Neural cell (in vitro differentiated cells): ENCODE results near the gene CTXND2. TPM values are rescaled to one million over a fixed set of nuclear protein-coding genes. Genes with fewer than 3 reads are reported as not detected.

Experiments
- H2AFZ ChIP-seq: fragments of 200-600, 300-800 bp; sonication (generic), shearing (Covaris generic); 2 replicates; pipeline ENCODE4 v1.6.0; 2014; ENCODE audit warnings: low read depth, mild to moderate bottlenecking, antibody characterized with exemption, low read length, moderate library complexity
- H3F3A ChIP-seq: fragments of 200-600 bp; shearing (Covaris generic); 2 replicates; pipeline ENCODE4 v1.6.1; 2016; ENCODE audit warnings: mild to moderate bottlenecking, moderate library complexity, mixed read lengths, antibody characterized with exemption, low read length; ENCODE audit not compliant: insufficient read depth, poor library complexity, severe bottlenecking
- H3K27ac ChIP-seq: fragments of 200-600, 300-800 bp; sonication (generic), shearing (Covaris generic); 2 replicates; pipeline ENCODE4 v1.5.1; 2014; ENCODE audit warnings: mild to moderate bottlenecking, low read length, moderate library complexity
- H3K27me3 ChIP-seq: fragments of 300-800, 200-600 bp; sonication (generic), shearing (Covaris generic); 2 replicates; pipeline ENCODE4 v1.6.0; 2014; ENCODE audit warnings: mild to moderate bottlenecking, low read depth, low read length, moderate library complexity; ENCODE audit not compliant: insufficient read depth
- H3K36me3 ChIP-seq: fragments of 300-800, 200-600 bp; sonication (generic), shearing (Covaris generic); 2 replicates; pipeline ENCODE4 v1.5.1; 2014; ENCODE audit warnings: mild to moderate bottlenecking, antibody characterized with exemption, low read length, moderate library complexity; ENCODE audit not compliant: insufficient read depth
- H3K4me2 ChIP-seq: fragments of 300-800, 200-600 bp; sonication (generic), shearing (Covaris generic); 2 replicates; pipeline ENCODE4 v1.6.0; 2014; ENCODE audit warnings: mild to moderate bottlenecking, low read length
- H3K4me3 ChIP-seq: fragments of 300-800, 200-600 bp; sonication (generic), shearing (Covaris generic); 2 replicates; pipeline ENCODE4 v1.5.1; 2014; ENCODE audit warnings: mild to moderate bottlenecking, low read length, moderate library complexity
- H3K79me2 ChIP-seq: fragments of 200-600 bp; shearing (Covaris generic); replicated peaks from 2 replicates; pipeline ENCODE4 v1.6.0; 2014; ENCODE audit warnings: mild to moderate bottlenecking, low read length, moderate library complexity; ENCODE audit not compliant: insufficient read depth
- H3K9ac ChIP-seq: fragments of 300-800, 200-600 bp; sonication (generic), shearing (Covaris generic); 2 replicates; pipeline ENCODE4 v1.6.1; 2016; ENCODE audit warnings: mild to moderate bottlenecking, low read length, mixed read lengths
- H3K9me2 ChIP-seq: fragments of 200-600 bp; shearing (Covaris generic); 2 replicates; pipeline ENCODE4 v1.6.1; 2016; ENCODE audit warnings: mild to moderate bottlenecking, low read length, mixed read lengths; ENCODE audit not compliant: insufficient read depth
- H3K9me3 ChIP-seq: fragments of 200-600, 300-800 bp; sonication (generic), shearing (Covaris generic); 2 replicates; pipeline ENCODE4 v1.6.1; 2016; ENCODE audit warnings: mild to moderate bottlenecking, mixed run types, low read length, moderate library complexity, mixed read lengths
- H4K20me1 ChIP-seq: fragments of 200-600 bp; shearing (Covaris generic); 2 replicates; pipeline ENCODE4 v1.6.1; 2016; ENCODE audit warnings: mild to moderate bottlenecking, mixed run types; ENCODE audit not compliant: insufficient read depth
- CTCF ChIP-seq: fragments of 450-650 bp; IDR thresholded peaks from 2 replicates; pipeline ENCODE4 v1.5.1; 2014; ENCODE audit warnings: antibody characterized with exemption, mild to moderate bottlenecking, moderate library complexity; ENCODE audit not compliant: poor library complexity, severe bottlenecking
- EP300 ChIP-seq: fragments of 450-650 bp; conservative IDR thresholded peaks from 2 replicates; pipeline ENCODE4 v1.6.1; 2014; ENCODE audit warnings: antibody characterized with exemption, mild to moderate bottlenecking, moderate library complexity; ENCODE audit not compliant: poor library complexity, severe bottlenecking
- EZH2 ChIP-seq: fragments of 200-600, 300-800 bp; shearing (Covaris generic), sonication (generic); IDR thresholded peaks from 2 replicates; pipeline ENCODE4 v1.6.1; 2014; ENCODE audit warnings: antibody characterized with exemption, low read length, borderline replicate concordance, mild to moderate bottlenecking; ENCODE audit not compliant: insufficient read depth, poor library complexity, severe bottlenecking
- MXI1 ChIP-seq: fragments of 450-650 bp; conservative IDR thresholded peaks from 2 replicates; pipeline ENCODE4 v1.6.1; 2014; ENCODE audit warnings: antibody characterized with exemption, mild to moderate bottlenecking; ENCODE audit not compliant: poor library complexity, severe bottlenecking
- POLR2AphosphoS5 ChIP-seq: IDR thresholded peaks from 2 replicates; pipeline ENCODE4 v1.6.1; 2012
- RAD21 ChIP-seq: fragments of 450-650 bp; conservative IDR thresholded peaks from 2 replicates; pipeline ENCODE4 v1.6.1; 2014; ENCODE audit warnings: antibody characterized with exemption, mild to moderate bottlenecking, moderate library complexity
- SMC3 ChIP-seq: fragments of 450-650 bp; conservative IDR thresholded peaks from 2 replicates; pipeline ENCODE4 v1.6.1; 2014; ENCODE audit warnings: antibody characterized with exemption, mild to moderate bottlenecking, moderate library complexity; ENCODE audit not compliant: poor library complexity
- TAF1 ChIP-seq: IDR thresholded peaks from 2 replicates; pipeline ENCODE4 v1.6.1; 2012; ENCODE audit warnings: low read depth
- polyA plus RNA-seq: library from polyadenylated mRNA; depleted of rRNA; stranded (reverse); fragments of >200 nt; gene quantifications from 2 replicates; pipeline ENCODE4 v1.2.3, GENCODE V29; 2014

Gene CTXND2
- polyA plus RNA-seq, 1 donor from 2014 or later, result not detected

DNA sequence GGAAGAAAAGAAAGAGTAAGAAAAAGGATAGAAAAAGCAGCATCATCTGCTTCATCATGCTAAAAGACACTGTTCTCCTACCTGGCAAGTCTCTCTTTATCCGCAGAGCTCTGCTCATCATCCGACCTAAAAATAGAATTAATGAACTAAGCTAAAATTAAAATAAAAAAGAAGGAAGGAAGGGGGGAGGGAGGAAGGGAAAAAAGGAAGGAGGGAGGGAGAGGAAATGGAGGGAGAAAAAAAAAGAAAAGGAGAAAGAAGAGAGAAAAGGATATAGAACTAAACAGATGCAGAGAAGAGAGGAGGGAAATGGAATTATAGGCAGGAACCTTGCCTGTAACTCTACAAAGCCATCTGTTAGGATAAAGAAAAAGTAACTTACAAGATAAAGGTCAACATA is 44.6 kb upstream of the CTXND2 start:
- no peak overlapping the region for H2AFZ ChIP-seq
- H3K27ac ChIP-seq, result no peak overlapping the region
- H3K36me3 ChIP-seq, result peaks cover 8% of the 10 kb centered on the region
- no peaks in the 10 kb centered on the region for H3K9me2 ChIP-seq
- H3K4me2 ChIP-seq, result no peak overlapping the region
- TF ChIP-seq MXI1 (no peak), EZH2 (no peak), TAF1 (no peak), CTCF (no peak), SMC3 (no peak), EP300 (no peak), POLR2AphosphoS5 (no peak), RAD21 (no peak)
- no peak overlapping the region for H3K9ac ChIP-seq
- H3K27me3 ChIP-seq, result no peaks in the 10 kb centered on the region
- no peaks in the 10 kb centered on the region for H4K20me1 ChIP-seq
- H3K9me3 ChIP-seq, result no peaks in the 10 kb centered on the region
- H3K4me3 ChIP-seq, result no peak overlapping the region
- no peaks in the 10 kb centered on the region for H3F3A ChIP-seq
- H3K79me2 ChIP-seq, result no peaks in the 10 kb centered on the region

- TF ChIP-seq EP300 (no peak), MXI1 (no peak), SMC3 (no peak)
- Histone ChIP-seq H3K4me2 (no peak overlapping the region), H2AFZ (no peak overlapping the region), H3K79me2 (no peaks in the 10 kb centered on the region), H3K9ac (no peak overlapping the region), H3K9me3 (no peaks in the 10 kb centered on the region), H3F3A (no peaks in the 10 kb centered on the region), H4K20me1 (no peaks in the 10 kb centered on the region), H3K9me2 (no peaks in the 10 kb centered on the region), H3K27ac (no peak overlapping the region), H3K36me3 (peaks cover 8% of the 10 kb centered on the region), H3K27me3 (no peaks in the 10 kb centered on the region), H3K4me3 (no peak overlapping the region)
Observed at GRCh38 chr1:150842964-150843363, 44.0 kb upstream of the CTXND2 start.

GRCh38 chr1:150843474-150843873 is 43.5 kb upstream of the CTXND2 start:
- Histone ChIP-seq H3K79me2 (no peaks in the 10 kb centered on the region), H3K36me3 (peaks cover 8% of the 10 kb centered on the region)

More at GRCh38 chr1:150843474-150843873, 43.5 kb upstream of the CTXND2 start:
- Histone ChIP-seq H3K27me3 (no peaks in the 10 kb centered on the region), H3K9ac (no peak overlapping the region), H3F3A (no peaks in the 10 kb centered on the region), H3K4me2 (no peak overlapping the region), H2AFZ (no peak overlapping the region), H3K9me3 (no peaks in the 10 kb centered on the region), H3K4me3 (no peak overlapping the region), H3K9me2 (no peaks in the 10 kb centered on the region), H4K20me1 (no peaks in the 10 kb centered on the region), H3K27ac (no peak overlapping the region)
- TF ChIP-seq RAD21, result no peak
- TF ChIP-seq EP300, result no peak
- no peak for TF ChIP-seq POLR2AphosphoS5
- no peak for TF ChIP-seq EZH2
- no peak for TF ChIP-seq MXI1
